GM23248 (cell line): ENCODE data around the gene RUFY4. TPM values are rescaled to one million over a fixed set of nuclear protein-coding genes. Genes with fewer than 3 reads are reported as not detected.

ENCODE experiments used
- DNase-seq: peaks from one replicate; pipeline ENCODE4 v3.0.0-alpha.2; 2015
- H2AFZ ChIP-seq: fragments of 200-600 bp; sonication (generic); 2 replicates; pipeline ENCODE4 v1.6.1; 2016; ENCODE audit warnings: antibody characterized with exemption
- H3F3A ChIP-seq: fragments of 200-600 bp; sonication (generic); 2 replicates; pipeline ENCODE4 v1.6.1; 2016; ENCODE audit warnings: mild to moderate bottlenecking, antibody characterized with exemption, mixed run types; ENCODE audit not compliant: insufficient read depth
- H3K27ac ChIP-seq: fragments of 200-600 bp; sonication (generic); 2 replicates; pipeline ENCODE4 v1.5.1; 2016; ENCODE audit warnings: mild to moderate bottlenecking
- H3K27me3 ChIP-seq: fragments of 200-600 bp; sonication (generic); replicated peaks from 2 replicates; pipeline ENCODE4 v1.6.1; 2016; ENCODE audit warnings: mild to moderate bottlenecking; ENCODE audit not compliant: insufficient read depth
- H3K36me3 ChIP-seq: fragments of 200-600 bp; sonication (generic); 2 replicates; pipeline ENCODE4 v1.6.1; 2016; ENCODE audit warnings: low read depth, mild to moderate bottlenecking
- H3K4me1 ChIP-seq: fragments of 200-600 bp; sonication (generic); 2 replicates; pipeline ENCODE4 v1.6.1; 2016; ENCODE audit warnings: mild to moderate bottlenecking; ENCODE audit not compliant: insufficient read depth
- H3K4me2 ChIP-seq: fragments of 200-600 bp; sonication (generic); one replicate; pipeline ENCODE4 v1.6.1; 2016; ENCODE audit warnings: mild to moderate bottlenecking; ENCODE audit not compliant: unreplicated experiment
- H3K4me3 ChIP-seq: fragments of 200-600 bp; sonication (generic); 2 replicates; pipeline ENCODE4 v1.5.1; 2016; ENCODE audit warnings: mild to moderate bottlenecking
- H3K79me2 ChIP-seq: fragments of 200-600 bp; sonication (generic); 2 replicates; pipeline ENCODE4 v1.6.1; 2016; ENCODE audit warnings: mild to moderate bottlenecking; ENCODE audit not compliant: insufficient read depth
- H3K9ac ChIP-seq: fragments of 200-600 bp; sonication (generic); 2 replicates; pipeline ENCODE4 v1.6.1; 2016; ENCODE audit warnings: mild to moderate bottlenecking
- H3K9me2 ChIP-seq: fragments of 200-600 bp; sonication (generic); 2 replicates; pipeline ENCODE4 v1.6.1; 2016; ENCODE audit warnings: mixed run types, mild to moderate bottlenecking, moderate library complexity; ENCODE audit not compliant: insufficient read depth
- H3K9me3 ChIP-seq: fragments of 200-600 bp; sonication (generic); one replicate; pipeline ENCODE4 v1.6.1; 2017; ENCODE audit warnings: low read depth
- H4K20me1 ChIP-seq: fragments of 200-600 bp; sonication (generic); 2 replicates; pipeline ENCODE4 v1.6.0; 2016; ENCODE audit not compliant: insufficient read depth
- EZH2 ChIP-seq: fragments of 200-600 bp; sonication (generic); IDR thresholded peaks from 2 replicates; pipeline ENCODE4 v1.6.1; 2018; ENCODE audit warnings: antibody characterized with exemption, mild to moderate bottlenecking; ENCODE audit not compliant: insufficient read depth, poor library complexity, severe bottlenecking
- EZH2phosphoT487 ChIP-seq: fragments of 200-600 bp; sonication (generic); IDR thresholded peaks from 2 replicates; pipeline ENCODE4 v1.6.1; 2018; ENCODE audit warnings: antibody characterized with exemption, moderate library complexity, mild to moderate bottlenecking, low read depth; ENCODE audit not compliant: insufficient read depth
- WGBS, 2 experiments: methylation state at CpG; one replicate each; pipeline ENCODE4 v1.1.6; 2015 to 2017; ENCODE audit warnings: low lambda C conversion rate in 2 of 2, low coverage in 1 of 2; ENCODE audit errors: missing lambda C conversion rate in 2 of 2; 5-methylcytosine and 5-hydroxymethylcytosine counted together
- in situ Hi-C: fragments of 300-500 bp; cut with MboI; formaldehyde crosslinking; loops from 2 replicates; pipeline ENCODE4 v1.15.0; 2020
- polyA plus RNA-seq: library from polyadenylated mRNA; unstranded; fragments of >200 nt; fragmentation: Nextera tagmentation; extraction: Ambion mirVana; gene quantifications from 2 replicates; pipeline ENCODE4 v1.2.1, GENCODE V29; 2016
- total RNA-seq: library from RNA; depleted of rRNA; stranded (reverse); fragments of >200 nt; shearing (Covaris generic); gene quantifications from 2 replicates; pipeline ENCODE4 v1.2.3, GENCODE V29; 2014

RUFY4 gene
- total and polyA plus RNA-seq, 2 experiments from 2014 or later, result not detected

DNA sequence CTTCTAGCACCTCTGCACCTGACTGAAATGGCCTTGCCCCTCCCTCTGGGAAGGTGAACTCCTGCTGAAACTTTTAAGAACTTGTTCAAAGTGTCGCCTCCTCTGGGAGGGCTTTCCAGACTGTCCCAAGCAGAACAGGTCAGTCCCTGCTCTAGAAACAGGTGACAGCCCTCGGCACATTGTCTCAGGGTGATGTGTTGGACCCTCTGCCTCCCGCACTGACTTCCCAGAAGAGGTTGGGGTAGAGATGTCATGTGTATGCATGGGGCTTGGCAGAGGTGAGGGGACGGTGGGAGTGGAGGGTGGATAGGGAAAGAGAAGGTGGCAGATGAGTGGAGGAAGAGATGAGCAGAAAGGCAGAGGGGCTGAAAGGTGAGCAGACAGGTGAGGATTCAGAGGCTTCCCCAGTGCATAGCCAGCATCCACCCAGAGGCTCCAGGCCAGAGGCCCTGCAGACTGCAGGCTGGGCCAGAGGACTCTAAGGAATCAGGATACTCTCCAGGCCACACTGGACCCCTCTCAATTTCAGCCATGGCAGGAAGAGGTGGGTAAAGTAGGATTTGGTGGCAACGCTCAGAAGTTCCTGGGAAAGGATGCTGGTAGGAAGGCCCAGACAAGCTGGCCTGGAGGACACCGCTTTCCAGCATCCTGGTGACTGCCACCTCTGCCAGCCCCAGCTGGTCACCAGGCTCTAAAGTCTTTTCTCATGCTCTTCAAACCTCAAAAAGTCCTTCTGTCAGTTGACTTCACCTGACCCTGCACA, 41.4 kb upstream of the RUFY4 start:
- no peaks in the 10 kb centered on the region for H3F3A ChIP-seq
- no peaks in the 10 kb centered on the region for H3K79me2 ChIP-seq
- no peaks in the 10 kb centered on the region for H3K4me1 ChIP-seq
- H2AFZ ChIP-seq, result no peak overlapping the region
- no peaks in the 10 kb centered on the region for H3K9me3 ChIP-seq
- H3K9ac ChIP-seq, result no peak overlapping the region
- TF ChIP-seq EZH2phosphoT487 (no peak), EZH2 (no peak)
- no peak overlapping the region for H3K27ac ChIP-seq
- in situ Hi-C loops, result no loop called here
- no peaks in the 10 kb centered on the region for H4K20me1 ChIP-seq
- no peak for DNase-seq
- WGBS, 2 experiments, result 83 to 88% methylated on average over 6 of the region's 6 CpGs
- no peaks in the 10 kb centered on the region for H3K36me3 ChIP-seq
- no peak overlapping the region for H3K4me3 ChIP-seq
- H3K4me2 ChIP-seq, result no peak overlapping the region
- no peaks in the 10 kb centered on the region for H3K27me3 ChIP-seq
- H3K9me2 ChIP-seq, result no peaks in the 10 kb centered on the region

DNA sequence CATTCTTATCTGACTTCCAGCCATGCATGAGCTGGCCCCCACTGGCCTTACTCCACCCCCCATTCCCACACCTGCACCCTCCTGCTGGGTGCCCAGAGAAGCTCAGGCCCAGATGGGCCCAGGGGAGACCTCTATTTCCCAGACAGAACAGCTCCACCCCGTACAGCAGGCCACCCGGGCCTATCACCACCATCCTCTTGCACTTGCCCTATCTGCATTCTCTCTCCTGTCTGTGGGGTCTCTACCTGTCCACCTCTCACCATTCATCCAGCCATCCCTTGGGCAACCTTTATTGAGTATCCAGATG, 40.9 kb upstream of the RUFY4 start:
- H3K36me3 ChIP-seq, result no peaks in the 10 kb centered on the region
- H3K9me2 ChIP-seq, result no peaks in the 10 kb centered on the region
- in situ Hi-C loops, result no loop called here
- H3K4me1 ChIP-seq, result no peaks in the 10 kb centered on the region
- DNase-seq, result no peak
- H3K27ac ChIP-seq, result no peak overlapping the region
- no peak overlapping the region for H3K9ac ChIP-seq
- TF ChIP-seq EZH2 (no peak), EZH2phosphoT487 (no peak)
- no peaks in the 10 kb centered on the region for H3K9me3 ChIP-seq
- no peaks in the 10 kb centered on the region for H3K27me3 ChIP-seq
- H4K20me1 ChIP-seq, result no peaks in the 10 kb centered on the region
- H2AFZ ChIP-seq, result no peak overlapping the region
- no peak overlapping the region for H3K4me2 ChIP-seq
- H3F3A ChIP-seq, result no peaks in the 10 kb centered on the region
- H3K4me3 ChIP-seq, result no peak overlapping the region
- WGBS, 2 experiments, result 71 to 75% methylated on average over 2 of the region's 2 CpGs
- H3K79me2 ChIP-seq, result no peaks in the 10 kb centered on the region

DNA sequence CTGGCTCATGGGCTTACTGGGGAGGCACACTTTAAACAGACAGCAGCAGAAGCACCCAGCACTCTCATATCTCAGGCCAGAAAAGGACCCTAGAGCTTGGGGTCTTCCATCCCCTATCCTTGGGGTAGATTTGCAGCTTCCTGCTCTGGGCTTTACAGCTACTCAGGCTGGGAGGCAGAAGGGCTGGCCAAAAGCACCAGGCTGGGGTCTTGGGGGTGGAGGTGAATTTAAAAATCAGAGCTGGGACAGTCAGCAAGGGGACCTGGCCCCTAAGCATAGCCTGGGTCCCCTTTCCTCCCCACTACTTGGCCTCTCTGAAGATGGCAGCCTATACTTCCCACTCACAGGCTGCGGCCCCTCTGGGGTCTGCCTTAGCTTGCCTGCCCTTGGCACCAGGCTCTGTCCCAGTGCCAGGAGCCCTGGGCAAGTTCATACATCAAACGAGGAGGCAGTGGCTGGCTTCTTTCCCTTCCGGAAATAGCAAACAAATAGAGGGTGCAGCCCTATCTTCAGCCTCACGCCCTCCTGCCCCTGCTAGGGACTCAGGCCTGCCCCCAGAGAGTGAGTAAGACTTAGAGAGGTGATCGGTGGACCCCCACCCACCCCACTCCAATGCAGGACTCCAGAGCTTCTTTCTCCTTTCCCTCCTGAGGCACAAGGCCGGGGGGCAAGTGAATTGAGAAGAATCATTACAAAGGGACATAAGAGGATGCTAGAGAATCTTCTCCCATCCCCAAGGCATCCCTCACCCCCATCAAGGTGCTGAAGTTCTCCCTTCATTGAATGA, 40.3 kb upstream of the RUFY4 start:
- no peaks in the 10 kb centered on the region for H4K20me1 ChIP-seq
- H3K27ac ChIP-seq, result no peak overlapping the region
- no peak overlapping the region for H3K4me3 ChIP-seq
- H3K4me2 ChIP-seq, result no peak overlapping the region
- no peak overlapping the region for H2AFZ ChIP-seq
- in situ Hi-C loops, result no loop called here
- WGBS, 2 experiments, result 62 to 63% methylated on average over 6 of the region's 6 CpGs
- H3K4me1 ChIP-seq, result no peaks in the 10 kb centered on the region
- H3K9me2 ChIP-seq, result no peaks in the 10 kb centered on the region
- no peak overlapping the region for H3K9ac ChIP-seq
- H3K27me3 ChIP-seq, result no peaks in the 10 kb centered on the region
- no peaks in the 10 kb centered on the region for H3K79me2 ChIP-seq
- DNase-seq, result no peak
- H3F3A ChIP-seq, result no peaks in the 10 kb centered on the region
- H3K36me3 ChIP-seq, result no peaks in the 10 kb centered on the region
- no peaks in the 10 kb centered on the region for H3K9me3 ChIP-seq
- no peak for TF ChIP-seq EZH2
- no peak for TF ChIP-seq EZH2phosphoT487

DNA sequence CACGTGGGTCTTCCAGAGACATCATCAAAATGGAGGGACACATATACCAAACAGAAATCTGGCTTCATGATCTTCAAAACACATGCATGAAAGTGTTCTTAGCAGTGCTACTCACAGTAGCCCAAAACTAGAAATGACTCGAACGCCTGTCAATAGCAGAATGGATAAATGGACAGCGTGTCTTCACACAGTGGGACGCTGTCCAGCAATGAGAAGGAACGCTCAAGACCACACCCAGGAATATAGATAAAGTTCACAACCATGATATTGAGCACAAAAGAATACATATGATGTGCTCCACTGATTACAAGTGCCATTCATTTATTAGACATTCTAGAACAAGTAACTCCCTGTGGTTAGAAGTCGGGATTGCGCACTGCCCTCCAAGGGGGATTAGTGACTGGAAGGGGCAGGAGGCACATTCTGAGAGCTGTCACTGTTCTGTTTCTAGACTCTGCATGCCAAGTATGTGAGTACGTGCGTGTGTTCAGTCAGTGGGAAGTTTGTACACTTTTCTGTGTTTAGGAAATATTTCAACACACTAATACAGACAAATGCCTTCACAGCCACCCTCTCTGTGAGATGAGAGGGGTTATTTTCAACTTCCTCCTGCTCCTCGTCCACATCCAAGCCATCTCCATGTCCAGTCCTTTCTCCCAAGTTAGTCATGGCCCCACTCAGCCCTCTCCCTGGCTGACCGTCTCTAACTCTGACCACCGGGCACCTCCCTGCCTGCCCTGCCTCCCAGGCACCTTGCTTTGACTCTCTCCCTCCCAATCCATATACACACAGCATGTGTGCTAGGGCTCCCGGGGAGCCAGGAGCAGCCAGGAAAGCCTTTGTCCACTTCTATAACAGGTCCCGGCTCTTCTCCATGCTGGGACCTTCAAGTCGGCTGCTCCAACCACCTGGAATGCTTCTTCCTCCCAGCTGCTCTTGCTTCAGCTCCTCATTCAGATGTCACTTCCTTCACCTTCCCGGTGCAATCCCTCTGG, 39.4 kb upstream of the RUFY4 start:
- no peak overlapping the region for H3K4me3 ChIP-seq
- H3K9me3 ChIP-seq, result no peaks in the 10 kb centered on the region
- no peak overlapping the region for H3K9ac ChIP-seq
- no peaks in the 10 kb centered on the region for H3F3A ChIP-seq
- H3K79me2 ChIP-seq, result no peaks in the 10 kb centered on the region
- H3K27me3 ChIP-seq, result no peaks in the 10 kb centered on the region
- H2AFZ ChIP-seq, result no peak overlapping the region
- DNase-seq, result no peak
- H3K9me2 ChIP-seq, result no peaks in the 10 kb centered on the region
- no peak for TF ChIP-seq EZH2phosphoT487
- TF ChIP-seq EZH2, result no peak
- WGBS, 2 experiments, result 83 to 85% methylated on average over 17 of the region's 17 CpGs
- no peaks in the 10 kb centered on the region for H3K4me1 ChIP-seq
- no peak overlapping the region for H3K27ac ChIP-seq
- no peaks in the 10 kb centered on the region for H4K20me1 ChIP-seq
- in situ Hi-C loops, result no loop called here
- no peaks in the 10 kb centered on the region for H3K36me3 ChIP-seq
- H3K4me2 ChIP-seq, result no peak overlapping the region
